Prostate gland (tissue), 2 donors: Measurements from ENCODE around the gene ARHGAP36.

ENCODE experiments used
- CTCF ChIP-seq, 4 experiments: fragments of 200-600 bp in 2 of 4; fragments of 450-650 bp in 2 of 4; sonication (generic) in 2 of 4; IDR thresholded peaks; 1 replicate in 3 of 4; 2 replicates in 1 of 4; pipeline ENCODE4 v1.5.1; 2016 to 2019; ENCODE audit warnings: antibody characterized with exemption in 4 of 4, mild to moderate bottlenecking in 2 of 4, moderate library complexity in 2 of 4
- POLR2A ChIP-seq: fragments of 450-650 bp; IDR thresholded peaks from one replicate; pipeline ENCODE4 v1.6.1; 2016; ENCODE audit warnings: antibody characterized with exemption, mild to moderate bottlenecking
- POLR2AphosphoS5 ChIP-seq: sonication (generic); formaldehyde crosslinking; IDR thresholded peaks from one replicate; pipeline ENCODE4 v1.6.1; 2017; ENCODE audit warnings: antibody characterized with exemption

DNA sequence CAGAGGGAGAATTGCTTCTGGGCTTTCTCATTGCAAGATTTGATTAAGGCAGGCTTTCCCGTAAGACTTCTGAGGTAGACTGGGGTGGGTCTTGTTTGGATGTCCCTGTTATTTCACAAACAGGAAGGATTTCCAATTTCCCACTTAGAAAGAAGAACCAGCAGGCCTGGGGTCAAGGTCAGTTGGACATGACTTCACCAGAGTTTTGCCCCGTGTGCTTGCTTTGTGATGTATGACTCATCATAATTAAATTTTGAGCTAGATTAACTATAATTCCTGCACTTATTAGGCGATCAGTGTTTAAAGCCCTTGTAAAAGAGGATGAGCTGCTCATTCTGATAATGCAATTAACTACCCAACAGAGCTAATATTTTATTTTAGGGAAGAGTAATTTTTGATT lies 32.8 kb upstream of the ARHGAP36 start:
- no peak for TF ChIP-seq CTCF (IDR thresholded peaks at IDR 0.05)
- no peak for TF ChIP-seq POLR2AphosphoS5
- TF ChIP-seq POLR2A, result no peak
